Activated naive CD8-positive, alpha-beta T cell treated with anti-CD3 and anti-CD28 coated beads, Interleukin-2, amount 50 U/mL, for 16 hours (primary cell): ENCODE data around the gene NRIP3.
A peak's percentile ranks its signal among the peaks of the same experiment; 100 is the strongest.
"Not testable (repeated sequence)": the region's sequence is repeated elsewhere in the genome, so short reads cannot be mapped to it uniquely, and the experiment has no call there.

ENCODE experiments used
- DNase-seq: peaks from one replicate; pipeline ENCODE4 v3.0.0-alpha.2; 2020; ENCODE audit warnings: low read depth, low spot score

The NRIP3 gene

GRCh38 chr11:8971924-8972316 lies 31.9 kb downstream of the NRIP3 start:
- DNase-seq = no peak

GRCh38 chr11:8971196-8971923 lies 32.4 kb downstream of the NRIP3 start:
- no peak for DNase-seq

- no peak for DNase-seq
Measured at GRCh38 chr11:8967184-8967583, 36.6 kb downstream of the NRIP3 start.

- peak; percentile 56 for DNase-seq
Measured at GRCh38 chr11:8964324-8965320, 39.2 kb downstream of the NRIP3 start, which contains the start of gene TMEM9B. TSS of gene TMEM9B (minus strand) at chr11:8964442. CDS start at chr11:8964313, 129 bp downstream.

- DNase-seq = peak; percentile 49
Measured at GRCh38 chr11:8963569-8964323, 40.1 kb downstream of the NRIP3 start.

GRCh38 chr11:8962841-8963240 lies 41.0 kb downstream of the NRIP3 start:
- no peak for DNase-seq

- DNase-seq = no peak
Measured at GRCh38 chr11:8961401-8961800, 42.4 kb downstream of the NRIP3 start.

- DNase-seq = no peak
Measured at GRCh38 chr11:8959546-8960166, 44.1 kb downstream of the NRIP3 start.

- DNase-seq = no peak
Measured at GRCh38 chr11:8956860-8957259, 46.9 kb downstream of the NRIP3 start.

GRCh38 chr11:8948886-8949285 lies 54.9 kb downstream of the NRIP3 start:
- DNase-seq = no peak

- no peak for DNase-seq
Measured at GRCh38 chr11:8947230-8947943, 56.4 kb downstream of the NRIP3 start.

- DNase-seq = no peak
Measured at GRCh38 chr11:8942518-8943066, 61.2 kb downstream of the NRIP3 start, which contains the start of gene ASCL3. TSS of gene ASCL3 (minus strand) at chr11:8943016. CDS start at chr11:8938161, 4,855 bp downstream.

- DNase-seq = no peak
Measured at GRCh38 chr11:8941341-8942103, 62.3 kb downstream of the NRIP3 start.

- no peak for DNase-seq
Measured at GRCh38 chr11:8937659-8938058, 66.1 kb downstream of the NRIP3 start.

GRCh38 chr11:8937159-8937558 lies 66.6 kb downstream of the NRIP3 start:
- no peak for DNase-seq

- DNase-seq = not testable (repeated sequence)
Measured at GRCh38 chr11:8935789-8936188, 68.0 kb downstream of the NRIP3 start.

- no peak for DNase-seq
Measured at GRCh38 chr11:8934742-8935488, 68.9 kb downstream of the NRIP3 start.

GRCh38 chr11:8933931-8934330 lies 69.9 kb downstream of the NRIP3 start:
- no peak for DNase-seq
